Body of pancreas (tissue), 4 donors: ENCODE data around the gene ARMH2. TPM values are rescaled to one million over a fixed set of nuclear protein-coding genes. Genes with fewer than 3 reads are reported as not detected.

ENCODE experiments used
- ATAC-seq: fragments of 150-250 bp; one replicate; pipeline ENCODE4 v1.9.1; 2016
- DNase-seq, 4 donors: peaks; one replicate each; pipeline ENCODE4 v3.0.0-alpha.2; 2019
- H3K27ac ChIP-seq, 4 donors: fragments of 200-600 bp; sonication (generic); 1 replicate in 3 of 4; 2 replicates in 1 of 4; pipeline versions ENCODE4 v1.5.1 to v1.6.1; 2016 to 2019; ENCODE audit warnings: mild to moderate bottlenecking in 1 of 4, mixed read lengths in 1 of 4, moderate library complexity in 1 of 4
- H3K27me3 ChIP-seq, 2 donors: fragments of 200-600 bp; sonication (generic); one replicate each; pipeline ENCODE4 v1.6.0; 2016; ENCODE audit warnings: mild to moderate bottlenecking in 1 of 2
- H3K36me3 ChIP-seq, 2 donors: fragments of 200-600 bp; sonication (generic); replicated peaks in 1 of 2; 2 replicates each; pipeline ENCODE4 v1.5.1; 2016; ENCODE audit warnings: low read depth in 2 of 2; ENCODE audit not compliant: insufficient read depth in 1 of 2
- H3K4me1 ChIP-seq: fragments of 200-600 bp; sonication (generic); one replicate; pipeline ENCODE4 v1.6.0; 2016
- H3K4me3 ChIP-seq, 2 donors: fragments of 200-600 bp; sonication (generic); 1 replicate in 1 of 2; 2 replicates in 1 of 2; pipeline ENCODE4 v1.5.1; 2016 to 2019
- H3K9me3 ChIP-seq, 3 donors: fragments of 200-600 bp; sonication (generic); 1 replicate in 2 of 3; 2 replicates in 1 of 3; pipeline ENCODE4 v1.5.1; 2016
- POLR2A ChIP-seq, 3 donors: fragments of 450-650 bp; IDR thresholded peaks; one replicate each; pipeline ENCODE4 v1.6.1; 2016; ENCODE audit warnings: antibody characterized with exemption in 3 of 3, mild to moderate bottlenecking in 2 of 3
- WGBS, 2 donors: methylation state at CpG; one replicate each; pipeline ENCODE4 v1.1.5; 2017; 5-methylcytosine and 5-hydroxymethylcytosine counted together
- intact Hi-C: fragments of 100-400 bp; cut with DNase I; formaldehyde crosslinking; loops from one replicate; pipeline ENCODE4 v1.15.1; 2023
- total RNA-seq, 2 donors: library from RNA; depleted of rRNA; stranded (reverse); fragments of >200 nt; gene quantifications; one replicate each; pipeline ENCODE4 v1.1.0, GENCODE V29; 2016
- TF ChIP-seq, protein P1 (sequence below), 7 experiments: fragments of 450-650 bp in 4 of 7; fragments of 200-600 bp in 3 of 7; sonication (generic) in 3 of 7; IDR thresholded peaks; one replicate each; pipeline ENCODE4 v1.5.1; 2016 to 2019; ENCODE audit warnings: antibody characterized with exemption in 7 of 7

Gene ARMH2
- total RNA-seq, 2 donors from 2014 or later = not detected

DNA sequence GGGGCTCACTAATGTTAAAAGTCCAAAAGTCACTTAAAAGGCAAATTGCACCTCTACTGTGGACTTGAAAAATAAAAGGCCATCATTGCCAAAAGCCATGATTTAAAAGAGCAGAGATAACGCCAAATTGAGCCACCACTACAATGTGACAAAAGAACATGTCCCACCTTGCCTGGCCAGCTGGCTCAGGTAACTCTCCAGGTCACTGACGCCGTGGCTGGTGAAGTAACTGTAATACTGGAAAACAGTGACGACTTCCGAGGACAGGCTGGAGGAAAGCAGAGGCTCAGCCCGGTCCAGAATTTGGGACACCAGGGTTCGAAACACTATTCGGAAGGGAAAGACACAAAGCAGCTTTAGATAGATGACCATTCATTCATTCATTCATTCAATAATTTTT lies 29.3 kb upstream of the ARMH2 start:
- Histone ChIP-seq H3K4me3 (no peak overlapping the region), H3K27me3 (no peaks in the 10 kb centered on the region), H3K9me3 (no peaks in the 10 kb centered on the region), H3K4me1 (peaks cover 41% of the 10 kb centered on the region), H3K27ac (no peak overlapping the region), H3K36me3 (no peaks in the 10 kb centered on the region)
- intact Hi-C loops = no loop called here
- ATAC-seq (no peak), DNase-seq (no peak)
- WGBS, 2 donors = 80 to 85% methylated on average over 8 of the region's 8 CpGs
- TF ChIP-seq, protein P1, sequence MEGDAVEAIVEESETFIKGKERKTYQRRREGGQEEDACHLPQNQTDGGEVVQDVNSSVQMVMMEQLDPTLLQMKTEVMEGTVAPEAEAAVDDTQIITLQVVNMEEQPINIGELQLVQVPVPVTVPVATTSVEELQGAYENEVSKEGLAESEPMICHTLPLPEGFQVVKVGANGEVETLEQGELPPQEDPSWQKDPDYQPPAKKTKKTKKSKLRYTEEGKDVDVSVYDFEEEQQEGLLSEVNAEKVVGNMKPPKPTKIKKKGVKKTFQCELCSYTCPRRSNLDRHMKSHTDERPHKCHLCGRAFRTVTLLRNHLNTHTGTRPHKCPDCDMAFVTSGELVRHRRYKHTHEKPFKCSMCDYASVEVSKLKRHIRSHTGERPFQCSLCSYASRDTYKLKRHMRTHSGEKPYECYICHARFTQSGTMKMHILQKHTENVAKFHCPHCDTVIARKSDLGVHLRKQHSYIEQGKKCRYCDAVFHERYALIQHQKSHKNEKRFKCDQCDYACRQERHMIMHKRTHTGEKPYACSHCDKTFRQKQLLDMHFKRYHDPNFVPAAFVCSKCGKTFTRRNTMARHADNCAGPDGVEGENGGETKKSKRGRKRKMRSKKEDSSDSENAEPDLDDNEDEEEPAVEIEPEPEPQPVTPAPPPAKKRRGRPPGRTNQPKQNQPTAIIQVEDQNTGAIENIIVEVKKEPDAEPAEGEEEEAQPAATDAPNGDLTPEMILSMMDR (IDR thresholded peaks at IDR 0.05) = no peak

DNA sequence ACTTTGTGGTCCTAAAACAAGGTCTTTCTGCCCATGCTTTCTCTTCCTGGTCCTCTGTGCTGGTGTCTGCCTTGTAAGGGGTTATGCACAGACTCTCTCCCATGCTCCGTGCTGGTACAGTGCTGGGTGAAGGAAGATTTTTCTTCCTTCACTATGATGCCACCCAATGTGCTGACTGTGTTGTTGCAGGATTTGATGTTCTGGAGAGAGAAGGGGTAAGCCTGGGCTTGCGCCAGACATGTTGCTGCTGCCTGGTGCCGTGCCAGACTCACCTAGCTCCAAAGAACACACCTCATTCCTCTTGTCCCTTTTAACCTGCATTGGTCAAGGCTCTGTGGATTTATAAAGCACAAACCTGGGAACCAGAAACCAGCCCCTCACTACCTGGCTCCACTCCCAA lies 28.4 kb upstream of the ARMH2 start:
- ATAC-seq (peak; percentile 63), DNase-seq (peak; percentile 16 to 82 (median 52))
- Histone ChIP-seq H3K27ac (peak overlapping the region in 1 of 4 donors; percentile 18), H3K4me1 (peaks cover 41% of the 10 kb centered on the region), H3K4me3 (no peak overlapping the region), H3K36me3 (no peaks in the 10 kb centered on the region), H3K9me3 (no peaks in the 10 kb centered on the region), H3K27me3 (no peaks in the 10 kb centered on the region)
- intact Hi-C loops = no loop called here
- 52 to 61% methylated on average over 3 of the region's 3 CpGs for whole genome bisulfite sequencing, 2 donors
- no peak for TF ChIP-seq POLR2A (IDR thresholded peaks at IDR 0.05)
- TF ChIP-seq, protein P1 (IDR thresholded peaks at IDR 0.05) = peak in 1 of 7 experiments; percentile 12

DNA sequence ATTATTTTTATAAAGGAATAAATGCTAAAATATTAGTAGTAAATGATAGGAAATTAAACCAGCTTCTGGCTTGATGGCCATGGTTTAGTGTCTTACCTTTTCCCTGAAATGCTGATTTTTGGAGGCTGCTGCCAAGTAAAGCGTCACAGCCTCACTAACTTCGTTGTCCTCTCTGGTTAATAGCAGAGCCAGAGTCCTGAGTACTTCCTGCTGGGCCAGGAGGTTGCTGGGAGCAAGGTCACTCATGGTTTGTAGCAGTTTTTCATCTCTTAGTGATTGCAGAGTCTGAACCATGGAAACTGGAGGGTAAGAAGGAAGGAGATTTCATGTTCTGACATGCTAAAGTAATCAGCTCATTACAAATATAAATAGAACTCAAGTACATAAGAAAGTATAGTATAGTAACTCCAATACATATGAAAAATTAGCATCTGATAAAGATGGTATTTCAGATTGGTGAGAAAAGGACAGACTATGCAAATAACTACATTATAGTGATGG lies 26.5 kb upstream of the ARMH2 start:
- DNase-seq = peak; percentile 22 to 28 (median 24)
- WGBS, 2 donors = 20 to 25% methylated on average over 2 of the region's 2 CpGs
- Histone ChIP-seq H3K27me3 (no peaks in the 10 kb centered on the region), H3K4me3 (no peak overlapping the region), H3K4me1 (peaks cover 29% of the 10 kb centered on the region), H3K36me3 (no peaks in the 10 kb centered on the region), H3K27ac (peak overlapping the region in 1 of 4 donors; percentile 50), H3K9me3 (no peaks in the 10 kb centered on the region)
- intact Hi-C loops = no loop called here
- ATAC-seq = peak; percentile 56
- TF ChIP-seq, protein P1 (IDR thresholded peaks at IDR 0.05) = no peak
- no peak for TF ChIP-seq POLR2A (IDR thresholded peaks at IDR 0.05)

DNA sequence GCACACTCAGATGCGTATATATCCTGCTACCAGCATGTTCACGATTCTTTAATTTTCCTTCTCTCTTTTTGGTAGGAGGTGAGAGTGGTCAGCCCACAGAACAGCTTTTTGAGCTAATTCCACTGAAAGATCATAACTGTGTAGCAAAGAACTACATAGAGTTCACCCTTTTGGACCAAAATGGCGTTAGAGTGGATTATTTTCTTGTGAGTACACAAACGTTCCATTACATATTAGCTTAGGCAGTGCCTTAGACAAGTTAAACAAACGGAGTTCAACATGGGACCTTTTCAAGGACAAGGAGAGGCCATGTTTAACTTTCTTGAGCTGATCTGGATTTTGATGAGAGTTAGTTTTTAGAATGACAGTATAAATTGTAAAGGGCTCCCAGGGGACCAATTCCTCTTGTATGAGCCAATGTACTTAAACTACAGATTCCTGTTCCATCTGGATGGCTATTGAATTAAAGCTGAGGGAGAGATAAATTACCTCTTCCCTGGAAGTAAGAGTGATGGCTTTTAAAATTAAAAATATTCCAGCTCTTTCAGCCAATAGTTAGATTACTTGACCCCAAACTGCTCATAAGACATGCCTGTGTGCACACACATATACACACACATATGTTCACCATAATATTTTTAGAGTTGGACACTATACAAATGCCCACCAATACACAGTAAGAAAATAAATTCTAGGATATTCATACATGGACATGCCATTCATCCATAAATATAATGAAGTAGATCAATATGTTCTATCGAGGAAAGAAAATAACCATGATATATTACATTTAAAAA lies 25.6 kb upstream of the ARMH2 start:
- Histone ChIP-seq H3K4me1 (peaks cover 29% of the 10 kb centered on the region), H3K36me3 (no peaks in the 10 kb centered on the region), H3K9me3 (no peaks in the 10 kb centered on the region), H3K4me3 (no peak overlapping the region), H3K27ac (peak overlapping the region in 1 of 4 donors; percentile 31), H3K27me3 (no peaks in the 10 kb centered on the region)
- no peak for TF ChIP-seq POLR2A (IDR thresholded peaks at IDR 0.05)
- TF ChIP-seq, protein P1 (IDR thresholded peaks at IDR 0.05) = no peak
- DNase-seq = no peak
- intact Hi-C loops = no loop called here
- peak; percentile 36 for ATAC-seq
- WGBS, 2 donors = 58% methylated on average over 6 of the region's 6 CpGs
